Peyer's patch (tissue), 4 donors: Measurements from ENCODE around the gene COL4A1. TPM values are rescaled to one million over a fixed set of nuclear protein-coding genes. Genes with fewer than 3 reads are reported as not detected.

Source experiments
- DNase-seq, 3 donors: peaks; one replicate each; pipeline ENCODE4 v3.0.0-alpha.2; 2017 to 2019
- H3K27ac ChIP-seq, 4 donors: fragments of 200-600 bp; sonication (generic); one replicate each; pipeline ENCODE4 v1.5.1; 2016 to 2019
- H3K27me3 ChIP-seq, 2 donors: fragments of 200-600 bp; sonication (generic); one replicate each; pipeline ENCODE4 v1.5.1; 2019
- H3K36me3 ChIP-seq, 3 donors: fragments of 200-600 bp; sonication (generic); one replicate each; pipeline ENCODE4 v1.5.1; 2016 to 2019
- H3K4me1 ChIP-seq, 4 donors: fragments of 200-600 bp; sonication (generic); one replicate each; pipeline ENCODE4 v1.5.1; 2016 to 2019
- H3K4me3 ChIP-seq, 4 donors: fragments of 200-600 bp; sonication (generic); 1 replicate in 3 of 4; 2 replicates in 1 of 4; pipeline ENCODE4 v1.5.1; 2016 to 2019; ENCODE audit warnings: mild to moderate bottlenecking in 1 of 4
- H3K9me3 ChIP-seq, 4 donors: fragments of 200-600 bp; sonication (generic); one replicate each; pipeline ENCODE4 v1.5.1; 2016 to 2019; ENCODE audit warnings: mild to moderate bottlenecking in 1 of 4
- POLR2A ChIP-seq, 2 donors: fragments of 450-650 bp; IDR thresholded peaks; one replicate each; pipeline ENCODE4 v1.5.1; 2017; ENCODE audit warnings: antibody characterized with exemption in 2 of 2, mild to moderate bottlenecking in 2 of 2, moderate library complexity in 2 of 2
- total RNA-seq, 4 donors: library from RNA; depleted of rRNA; stranded (reverse); fragments of >200 nt; gene quantifications; one replicate each; pipeline ENCODE4 v1.1.0, GENCODE V29; 2016
- TF ChIP-seq, protein P1 (sequence below), 6 experiments: fragments of 450-650 bp in 4 of 6; fragments of 200-600 bp in 2 of 6; sonication (generic) in 1 of 6; IDR thresholded peaks; one replicate each; pipeline ENCODE4 v1.5.1; 2017 to 2019; ENCODE audit warnings: antibody characterized with exemption in 6 of 6, mild to moderate bottlenecking in 3 of 6, moderate library complexity in 1 of 6

COL4A1 gene
- total RNA-seq, 4 donors from 2014 or later: 28.0 to 69.3 (median 36.3) TPM

GRCh38 chr13:110274687-110275086, 32.3 kb downstream of the COL4A1 start:
- peak in 1 of 3 donors; percentile 39 for DNase-seq
- no peak for TF ChIP-seq POLR2A (IDR thresholded peaks at IDR 0.05)
- TF ChIP-seq, protein P1, sequence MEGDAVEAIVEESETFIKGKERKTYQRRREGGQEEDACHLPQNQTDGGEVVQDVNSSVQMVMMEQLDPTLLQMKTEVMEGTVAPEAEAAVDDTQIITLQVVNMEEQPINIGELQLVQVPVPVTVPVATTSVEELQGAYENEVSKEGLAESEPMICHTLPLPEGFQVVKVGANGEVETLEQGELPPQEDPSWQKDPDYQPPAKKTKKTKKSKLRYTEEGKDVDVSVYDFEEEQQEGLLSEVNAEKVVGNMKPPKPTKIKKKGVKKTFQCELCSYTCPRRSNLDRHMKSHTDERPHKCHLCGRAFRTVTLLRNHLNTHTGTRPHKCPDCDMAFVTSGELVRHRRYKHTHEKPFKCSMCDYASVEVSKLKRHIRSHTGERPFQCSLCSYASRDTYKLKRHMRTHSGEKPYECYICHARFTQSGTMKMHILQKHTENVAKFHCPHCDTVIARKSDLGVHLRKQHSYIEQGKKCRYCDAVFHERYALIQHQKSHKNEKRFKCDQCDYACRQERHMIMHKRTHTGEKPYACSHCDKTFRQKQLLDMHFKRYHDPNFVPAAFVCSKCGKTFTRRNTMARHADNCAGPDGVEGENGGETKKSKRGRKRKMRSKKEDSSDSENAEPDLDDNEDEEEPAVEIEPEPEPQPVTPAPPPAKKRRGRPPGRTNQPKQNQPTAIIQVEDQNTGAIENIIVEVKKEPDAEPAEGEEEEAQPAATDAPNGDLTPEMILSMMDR (IDR thresholded peaks at IDR 0.05): peak in 1 of 6 experiments; percentile 7
- Histone ChIP-seq H3K36me3 (no peaks in the 10 kb centered on the region), H3K4me1 (peaks cover 0 to 13% (median 0%) of the 10 kb centered on the region in 4 donors), H3K4me3 (no peak overlapping the region), H3K9me3 (no peaks in the 10 kb centered on the region), H3K27me3 (no peaks in the 10 kb centered on the region), H3K27ac (peak overlapping the region in 1 of 4 donors; percentile 10)

DNA sequence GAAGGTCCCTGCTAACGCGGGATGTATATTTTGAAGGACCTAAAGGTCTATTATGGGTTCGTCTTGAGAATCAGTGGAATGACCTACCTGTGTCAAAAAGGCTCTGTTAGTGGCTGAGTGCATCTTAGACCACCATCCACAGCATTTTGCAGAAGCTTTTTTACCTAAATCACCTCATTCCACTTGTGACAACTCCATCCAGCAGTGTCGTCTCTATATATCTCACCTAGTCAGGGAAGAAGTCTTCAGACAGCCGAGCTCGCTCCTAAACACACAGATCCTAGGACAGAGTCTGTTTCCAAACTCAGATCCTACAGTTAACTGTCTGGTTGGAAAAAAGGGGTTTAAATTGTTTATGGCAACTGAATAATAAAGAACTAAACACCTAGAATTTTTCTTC, 33.7 kb downstream of the COL4A1 start:
- no peak overlapping the region for H3K27ac ChIP-seq
- H3K36me3 ChIP-seq: no peaks in the 10 kb centered on the region
- no peak overlapping the region for H3K4me3 ChIP-seq
- H3K9me3 ChIP-seq: no peaks in the 10 kb centered on the region
- peaks cover 0 to 13% (median 0%) of the 10 kb centered on the region in 4 donors for H3K4me1 ChIP-seq
- TF ChIP-seq, protein P1 (IDR thresholded peaks at IDR 0.05): no peak
- no peak for TF ChIP-seq POLR2A (IDR thresholded peaks at IDR 0.05)
- DNase-seq: no peak
- H3K27me3 ChIP-seq: no peaks in the 10 kb centered on the region

DNA sequence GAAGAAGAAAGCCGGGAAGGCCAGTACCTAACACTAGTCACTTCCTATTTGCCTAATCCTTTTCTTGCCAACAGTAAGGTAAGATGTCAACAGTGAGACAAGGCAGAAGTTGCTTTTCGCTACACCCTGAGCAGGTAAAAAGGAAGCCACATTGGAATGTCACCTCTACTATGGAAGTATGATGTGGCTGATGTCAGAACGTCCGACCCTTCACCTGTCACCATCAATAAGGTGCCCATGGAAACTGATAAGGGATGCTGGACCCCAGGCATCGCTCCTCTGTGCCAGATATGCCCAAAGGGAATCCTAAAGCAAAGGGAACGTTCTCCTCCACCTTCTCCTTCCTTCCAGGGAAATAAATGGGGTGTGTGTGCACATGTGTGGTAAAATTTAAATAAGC, 34.3 kb downstream of the COL4A1 start:
- Histone ChIP-seq H3K4me3 (no peak overlapping the region), H3K27me3 (no peaks in the 10 kb centered on the region), H3K27ac (no peak overlapping the region), H3K36me3 (no peaks in the 10 kb centered on the region), H3K4me1 (peaks cover 0 to 9% (median 0%) of the 10 kb centered on the region in 4 donors), H3K9me3 (no peaks in the 10 kb centered on the region)
- peak in 1 of 3 donors; percentile 19 for DNase-seq
- TF ChIP-seq, protein P1 (IDR thresholded peaks at IDR 0.05): no peak
- no peak for TF ChIP-seq POLR2A (IDR thresholded peaks at IDR 0.05)

GRCh38 chr13:110272227-110272626, 34.7 kb downstream of the COL4A1 start:
- Histone ChIP-seq H3K27ac (no peak overlapping the region), H3K27me3 (no peaks in the 10 kb centered on the region), H3K4me3 (no peak overlapping the region), H3K9me3 (no peaks in the 10 kb centered on the region), H3K4me1 (peaks cover 0 to 5% (median 0%) of the 10 kb centered on the region in 4 donors), H3K36me3 (no peaks in the 10 kb centered on the region)
- no peak for TF ChIP-seq POLR2A (IDR thresholded peaks at IDR 0.05)
- TF ChIP-seq, protein P1 (IDR thresholded peaks at IDR 0.05): no peak
- no peak for DNase-seq

DNA sequence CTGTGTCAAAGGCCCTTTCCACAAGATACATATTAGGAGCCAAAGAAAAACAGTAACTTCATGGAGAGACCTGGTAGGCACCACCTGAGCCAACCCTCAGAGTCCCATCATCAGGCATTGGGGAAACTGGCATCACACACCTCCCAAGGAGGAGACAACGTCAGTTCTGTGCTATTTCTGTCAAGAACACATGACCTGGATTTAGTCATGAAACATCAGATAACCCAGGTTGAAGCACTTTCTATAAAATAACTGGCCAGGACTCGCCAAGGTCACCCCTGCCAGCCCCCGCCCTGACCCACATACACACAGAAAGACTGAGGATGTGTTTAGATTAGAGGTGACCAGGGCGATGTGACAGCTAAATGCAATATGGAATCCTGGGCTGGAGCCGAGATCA, 35.6 kb downstream of the COL4A1 start:
- no peak for TF ChIP-seq POLR2A (IDR thresholded peaks at IDR 0.05)
- TF ChIP-seq, protein P1 (IDR thresholded peaks at IDR 0.05): no peak
- H3K4me3 ChIP-seq: no peak overlapping the region
- H3K4me1 ChIP-seq: peaks cover 0 to 4% (median 0%) of the 10 kb centered on the region in 4 donors
- no peaks in the 10 kb centered on the region for H3K27me3 ChIP-seq
- no peak overlapping the region for H3K27ac ChIP-seq
- no peaks in the 10 kb centered on the region for H3K9me3 ChIP-seq
- peak in 1 of 3 donors; percentile 38 for DNase-seq
- no peaks in the 10 kb centered on the region for H3K36me3 ChIP-seq

DNA sequence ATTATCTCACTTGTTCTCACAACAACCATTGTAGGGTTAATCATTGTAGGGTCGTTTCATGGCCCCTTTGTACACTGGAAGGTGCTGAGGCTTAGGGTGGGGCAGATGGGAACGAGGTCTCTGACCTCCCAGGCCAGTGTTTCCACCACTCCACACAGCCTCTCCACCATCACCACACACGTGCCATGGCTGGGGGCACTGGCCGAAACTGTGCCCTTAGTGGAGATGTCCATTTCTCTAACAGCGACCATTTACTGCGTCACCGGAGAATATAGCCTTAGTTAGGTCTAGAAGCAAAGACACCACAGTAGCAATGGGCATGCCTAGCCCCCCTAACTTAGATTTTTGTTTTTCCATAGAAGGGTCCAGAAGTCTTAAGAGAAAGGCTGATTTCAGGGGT, 36.5 kb downstream of the COL4A1 start:
- no peaks in the 10 kb centered on the region for H3K4me1 ChIP-seq

More for the DNA sequence above, 36.5 kb downstream of the COL4A1 start:
- Histone ChIP-seq H3K36me3 (no peaks in the 10 kb centered on the region), H3K27ac (no peak overlapping the region), H3K27me3 (no peaks in the 10 kb centered on the region), H3K9me3 (no peaks in the 10 kb centered on the region), H3K4me3 (no peak overlapping the region)
- peak in 1 of 3 donors; percentile 17 for DNase-seq
- TF ChIP-seq POLR2A (IDR thresholded peaks at IDR 0.05): no peak
- TF ChIP-seq, protein P1 (IDR thresholded peaks at IDR 0.05): no peak
